GM12878 (cell line): ENCODE data around the gene PLEKHA5. TPM values are rescaled to one million over a fixed set of nuclear protein-coding genes. Genes with fewer than 3 reads are reported as not detected.

ENCODE experiments used
- ATAC-seq: fragments of 200-7000 bp; cut with Tn5 transposase; 3 replicates; pipeline ENCODE4 v1.9.1; 2020; ENCODE audit warnings: mild to moderate bottlenecking, moderate library complexity
- BruUV-seq: library from RNA; stranded (reverse); fragments of 400-500 nt; replicated peaks from 2 replicates; lab custom pipeline; 2021; lab: Mats Ljungman, UMichigan
- CTCF ChIA-PET: fragments of 300-600 bp; sonication (Branson Sonifier 250); formaldehyde crosslinking; extraction: SDS; loops from one replicate; lab custom pipeline; 2021; ENCODE audit warnings: inconsistent platforms; lab: Yijun Ruan, JAX
- POLR2A ChIA-PET: fragments of 350-600 bp; formaldehyde crosslinking; extraction: SDS; loops from one replicate; lab custom pipeline; 2021; ENCODE audit warnings: inconsistent platforms; lab: Charles Lee
- RAD21 ChIA-PET: fragments of 300-600 bp; sonication (Branson Sonifier 250); formaldehyde crosslinking; loops from one replicate; lab custom pipeline; 2023; ENCODE audit warnings: antibody characterized with exemption; ENCODE audit not compliant: unreplicated experiment; lab: Charles Lee
- SMC1A ChIA-PET: fragments of 300-600 bp; sonication (Branson Sonifier 250); formaldehyde crosslinking; loops from one replicate; lab custom pipeline; 2023; ENCODE audit not compliant: unreplicated experiment, uncharacterized antibody; lab: Charles Lee
- DNase-seq: peaks from one replicate; pipeline ENCODE4 v3.0.0-alpha.2; 2011; ENCODE audit warnings: low read depth, low spot score
- FAIRE-seq: peaks from 3 replicates; lab custom pipeline; 2011; peaks lifted over from hg19 to GRCh38; lab: Jason Lieb, UNC
- H2AFZ ChIP-seq: 2 replicates; pipeline ENCODE4 v1.6.0; 2011; ENCODE audit warnings: low read depth, low read length, control low read depth; ENCODE audit not compliant: control insufficient read depth
- H3K27ac ChIP-seq: 2 replicates; pipeline ENCODE4 v1.5.1; 2011; ENCODE audit warnings: control low read depth; ENCODE audit not compliant: control insufficient read depth, insufficient read depth
- H3K27me3 ChIP-seq, 2 experiments: replicated peaks in 1 of 2; 2 replicates each; pipeline versions ENCODE4 v1.6.0 to v1.6.1; 2011; ENCODE audit warnings: low read length in 1 of 2; ENCODE audit not compliant: control insufficient read depth in 2 of 2, insufficient read depth in 2 of 2
- H3K36me3 ChIP-seq, 2 experiments: 2 replicates each; pipeline ENCODE4 v1.5.1; 2011; ENCODE audit warnings: low read length in 1 of 2; ENCODE audit not compliant: control insufficient read depth in 2 of 2, insufficient read depth in 2 of 2
- H3K4me1 ChIP-seq: 2 replicates; pipeline ENCODE4 v1.6.1; 2011; ENCODE audit warnings: mild to moderate bottlenecking, low read length, moderate library complexity, mixed read lengths; ENCODE audit not compliant: control insufficient read depth, insufficient read depth
- H3K4me2 ChIP-seq: 2 replicates; pipeline ENCODE4 v1.6.0; 2011; ENCODE audit warnings: control low read depth; ENCODE audit not compliant: control insufficient read depth, insufficient read depth
- H3K4me3 ChIP-seq: fragments of 200-600 bp; sonication (generic); 2 replicates; pipeline ENCODE4 v1.5.1; 2016
- H3K79me2 ChIP-seq: 2 replicates; pipeline ENCODE4 v1.6.0; 2011; ENCODE audit warnings: low read length; ENCODE audit not compliant: control insufficient read depth, insufficient read depth
- H3K9ac ChIP-seq: 2 replicates; pipeline ENCODE4 v1.8.0; 2011; ENCODE audit warnings: low read length, control low read depth, mixed read lengths; ENCODE audit not compliant: control insufficient read depth, insufficient read depth
- H3K9me3 ChIP-seq: replicated peaks from 3 replicates; pipeline ENCODE4 v1.5.1; 2011; ENCODE audit warnings: mild to moderate bottlenecking, low read length; ENCODE audit not compliant: control insufficient read depth, insufficient read depth
- H4K20me1 ChIP-seq: 2 replicates; pipeline ENCODE4 v1.6.0; 2011; ENCODE audit not compliant: control insufficient read depth, insufficient read depth
- CEBPB ChIP-seq, 2 experiments: fragments of 150-350 bp in 1 of 2; IDR thresholded peaks; 2 replicates each; pipeline ENCODE4 v1.6.1; 2012 to 2014; ENCODE audit warnings: low read depth in 2 of 2, low read length in 2 of 2, borderline replicate concordance in 1 of 2, inconsistent platforms in 1 of 2
- ESRRA ChIP-seq: IDR thresholded peaks from 2 replicates; pipeline ENCODE4 v1.6.1; 2012; ENCODE audit warnings: mild to moderate bottlenecking, low read length, improper control_type of control experiment
- JUND ChIP-seq: IDR thresholded peaks from 2 replicates; pipeline ENCODE4 v1.6.1; 2012; ENCODE audit warnings: low read depth, mild to moderate bottlenecking, low read length, improper control_type of control experiment, moderate library complexity
- KLF5 ChIP-seq: fragments of 450-650 bp; IDR thresholded peaks from 2 replicates; pipeline ENCODE4 v1.6.1; 2014; ENCODE audit warnings: mild to moderate bottlenecking; ENCODE audit not compliant: partially characterized antibody
- MYC ChIP-seq: IDR thresholded peaks from 2 replicates; pipeline ENCODE4 v1.6.1; 2011; ENCODE audit warnings: mild to moderate bottlenecking, low read length, moderate library complexity, inconsistent platforms; ENCODE audit not compliant: insufficient read depth, insufficient replicate concordance, insufficient read length, severe bottlenecking
- NFYB ChIP-seq: IDR thresholded peaks from 2 replicates; pipeline ENCODE4 v1.6.1; 2011; ENCODE audit warnings: low read depth, mild to moderate bottlenecking, low read length, improper control_type of control experiment, moderate library complexity; ENCODE audit not compliant: insufficient read depth
- NRF1 ChIP-seq: conservative IDR thresholded peaks from 2 replicates; pipeline ENCODE4 v1.6.1; 2011; ENCODE audit warnings: mild to moderate bottlenecking, low read depth, low read length, improper control_type of control experiment
- PAX8 ChIP-seq: fragments of 450-650 bp; IDR thresholded peaks from 2 replicates; pipeline ENCODE4 v1.6.1; 2017; ENCODE audit warnings: mild to moderate bottlenecking, moderate library complexity
- PKNOX1 ChIP-seq: fragments of 450-650 bp; IDR thresholded peaks from 2 replicates; pipeline ENCODE4 v1.6.1; 2016; ENCODE audit warnings: mild to moderate bottlenecking
- RELA ChIP-seq: fragments of 450-650 bp; IDR thresholded peaks from 2 replicates; pipeline ENCODE4 v1.8.0; 2014; ENCODE audit warnings: borderline replicate concordance; ENCODE audit not compliant: partially characterized antibody
- SP1 ChIP-seq: IDR thresholded peaks from one replicate; pipeline ENCODE4 v1.6.1; 2011; ENCODE audit warnings: low read depth, low read length
- ZBED1 ChIP-seq: IDR thresholded peaks from 2 replicates; pipeline ENCODE4 v1.6.1; 2016; ENCODE audit warnings: borderline replicate concordance
- WGBS: methylation state at CpG from one replicate; pipeline ENCODE4 v1.1.6; 2016; ENCODE audit warnings: low lambda C conversion rate; ENCODE audit not compliant: insufficient replicate concordance, insufficient coverage; ENCODE audit errors: missing lambda C conversion rate; 5-methylcytosine and 5-hydroxymethylcytosine counted together
- in situ Hi-C: fragments of 300-500 bp; cut with MboI; formaldehyde crosslinking; loops from 9 replicates; pipeline ENCODE4 v1.14.3; 2018; ENCODE audit warnings: mixed read lengths
- intact Hi-C: fragments of 100-400 bp; cut with micrococcal nuclease; formaldehyde crosslinking; loops from one replicate; pipeline ENCODE4 v1.14.2; 2022; ENCODE audit not compliant: unreplicated experiment
- polyA plus RNA-seq, 11 experiments: library from polyadenylated mRNA; depleted of rRNA in 4 of 11; unstranded in 6 of 11; stranded (reverse) in 5 of 11; fragments of >200 nt; fragmentation: Nextera tagmentation in 4 of 11; fragmentation: Illumina TruSeq in 1 of 11; extraction: Ambion mirVana in 4 of 11; extraction: Trizol in 1 of 11; gene quantifications; 1 replicate in 1 of 11; 2 replicates in 10 of 11; pipeline versions ENCODE4 v1.2.1 to v1.2.3, GENCODE V29; 2011 to 2016; ENCODE audit warnings: inconsistent platforms in 2 of 11, missing spikeins in 2 of 11, low read depth in 1 of 11
- total RNA-seq, 4 experiments: library from RNA; depleted of rRNA in 3 of 4; stranded (reverse); fragments of >200 nt in 3 of 4; fragmentation: Illumina TruSeq in 1 of 4; extraction: Trizol in 1 of 4; gene quantifications; 2 replicates each; pipeline versions ENCODE4 v1.2.1 to v1.2.3, GENCODE V29; 2013 to 2021
- TF ChIP-seq, protein P1 (sequence below): IDR thresholded peaks from 2 replicates; pipeline ENCODE4 v1.6.1; 2011; ENCODE audit warnings: mild to moderate bottlenecking, low read depth, low read length, moderate library complexity; ENCODE audit not compliant: insufficient replicate concordance

The PLEKHA5 gene
- total and polyA plus RNA-seq, 10 of the 15 experiments (the other 5 are each of a cell fraction or from before 2014, with no cell fraction given): 0.09 to 0.33 (median 0.18) TPM; not detected in 3

GRCh38 chr12:19402743-19403431 lies 273.4 kb downstream of the PLEKHA5 start:
- CTCF ChIA-PET: no interaction called here
- in situ Hi-C loops (no loop called here), intact Hi-C loops (no loop called here)
- SMC1A ChIA-PET: interaction anchor here (1.5 kb wide), 1 partner anchor 8 kb away, joined by 3 read pairs; no protein-coding TSS in a partner anchor
- H3K27ac ChIP-seq: no peak overlapping the region
- H3K4me1 ChIP-seq: no peaks in the 10 kb centered on the region
- H4K20me1 ChIP-seq: no peaks in the 10 kb centered on the region
- no peak overlapping the region for H3K4me3 ChIP-seq
- no peak overlapping the region for H3K9ac ChIP-seq
- no TSS peak for BruUV-seq
- FAIRE-seq (no peak), ATAC-seq (no peak), DNase-seq (no peak)
- POLR2A ChIA-PET: no interaction called here
- WGBS: 57% methylated on average over 4 of the region's 4 CpGs
- TF ChIP-seq ESRRA (no peak), NFYB (no peak), CEBPB (IDR thresholded peaks at IDR 0.05; ENCODE audit: borderline replicate concordance in 1 of 2, low read depth in 2 of 2, low read length in 2 of 2) (no peak)
- no peak overlapping the region for H3K4me2 ChIP-seq
- RAD21 ChIA-PET: no interaction called here
- no peaks in the 10 kb centered on the region for H3K9me3 ChIP-seq
- H3K36me3 ChIP-seq: no peaks in the 10 kb centered on the region
- no peak overlapping the region for H2AFZ ChIP-seq
- H3K27me3 ChIP-seq: no peaks in the 10 kb centered on the region
- no peaks in the 10 kb centered on the region for H3K79me2 ChIP-seq

- Histone ChIP-seq H3K27me3 (no peaks in the 10 kb centered on the region), H2AFZ (no peak overlapping the region), H3K9ac (no peak overlapping the region), H3K9me3 (no peaks in the 10 kb centered on the region), H3K4me2 (no peak overlapping the region), H4K20me1 (no peaks in the 10 kb centered on the region), H3K36me3 (no peaks in the 10 kb centered on the region), H3K79me2 (no peaks in the 10 kb centered on the region), H3K4me1 (no peaks in the 10 kb centered on the region), H3K4me3 (no peak overlapping the region), H3K27ac (no peak overlapping the region)
- ChIA-PET POLR2A (no interaction called here), RAD21 (no interaction called here), CTCF (no interaction called here), SMC1A (no interaction called here)
- no peak for TF ChIP-seq SP1
- no peak for TF ChIP-seq ZBED1
- TF ChIP-seq JUND: no peak
- TF ChIP-seq RELA: no peak
- no peak for TF ChIP-seq KLF5
- TF ChIP-seq PKNOX1: no peak
- TF ChIP-seq, protein P1, sequence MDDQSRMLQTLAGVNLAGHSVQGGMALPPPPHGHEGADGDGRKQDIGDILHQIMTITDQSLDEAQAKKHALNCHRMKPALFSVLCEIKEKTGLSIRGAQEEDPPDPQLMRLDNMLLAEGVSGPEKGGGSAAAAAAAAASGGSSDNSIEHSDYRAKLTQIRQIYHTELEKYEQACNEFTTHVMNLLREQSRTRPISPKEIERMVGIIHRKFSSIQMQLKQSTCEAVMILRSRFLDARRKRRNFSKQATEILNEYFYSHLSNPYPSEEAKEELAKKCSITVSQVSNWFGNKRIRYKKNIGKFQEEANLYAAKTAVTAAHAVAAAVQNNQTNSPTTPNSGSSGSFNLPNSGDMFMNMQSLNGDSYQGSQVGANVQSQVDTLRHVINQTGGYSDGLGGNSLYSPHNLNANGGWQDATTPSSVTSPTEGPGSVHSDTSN: no peak
- TF ChIP-seq MYC: no peak
- no peak for TF ChIP-seq NRF1
- no peak for TF ChIP-seq PAX8
- BruUV-seq: no TSS peak
- ATAC-seq (no peak), FAIRE-seq (no peak), DNase-seq (no peak)
- intact Hi-C loops (no loop called here), in situ Hi-C loops (no loop called here)
- 71% methylated on average over 16 of the region's 16 CpGs for WGBS
These were observed 274.8 kb downstream of the PLEKHA5 start for GRCh38 chr12:19404242-19404880.
